Bronchial epithelial cell (primary cell): Measurements from ENCODE around the gene SGPL1. TPM values are rescaled to one million over a fixed set of nuclear protein-coding genes. Genes with fewer than 3 reads are reported as not detected.

Source experiments
- DNase-seq: peaks from one replicate; pipeline ENCODE4 v3.0.0-alpha.2; 2010; ENCODE audit warnings: low read depth
- FAIRE-seq: peaks from 2 replicates; lab custom pipeline; 2011; peaks lifted over from hg19 to GRCh38; lab: Jason Lieb, UNC
- H3K27me3 ChIP-seq: 2 replicates; pipeline ENCODE4 v1.5.1; 2011; ENCODE audit warnings: low read length; ENCODE audit not compliant: control insufficient read depth, insufficient read depth
- H3K36me3 ChIP-seq: 2 replicates; pipeline ENCODE4 v1.5.1; 2011; ENCODE audit warnings: low read length; ENCODE audit not compliant: control insufficient read depth, insufficient read depth
- H3K4me3 ChIP-seq: 2 replicates; pipeline ENCODE4 v1.5.1; 2011; ENCODE audit warnings: mild to moderate bottlenecking, low read depth, low read length, control low read depth
- total RNA-seq: library from RNA; depleted of rRNA; stranded (reverse); fragments of >200 nt; gene quantifications from 2 replicates; pipeline ENCODE4 v1.2.1, GENCODE V29; 2014
- TF ChIP-seq, protein P1 (sequence below): IDR thresholded peaks from 2 replicates; pipeline ENCODE4 v1.5.1; 2011; ENCODE audit warnings: mild to moderate bottlenecking, moderate library complexity, low read length, control low read depth, inconsistent platforms; ENCODE audit not compliant: insufficient read depth, severe bottlenecking

SGPL1 gene
- total RNA-seq, 1 donor from 2014 or later, result 82.9 TPM

DNA sequence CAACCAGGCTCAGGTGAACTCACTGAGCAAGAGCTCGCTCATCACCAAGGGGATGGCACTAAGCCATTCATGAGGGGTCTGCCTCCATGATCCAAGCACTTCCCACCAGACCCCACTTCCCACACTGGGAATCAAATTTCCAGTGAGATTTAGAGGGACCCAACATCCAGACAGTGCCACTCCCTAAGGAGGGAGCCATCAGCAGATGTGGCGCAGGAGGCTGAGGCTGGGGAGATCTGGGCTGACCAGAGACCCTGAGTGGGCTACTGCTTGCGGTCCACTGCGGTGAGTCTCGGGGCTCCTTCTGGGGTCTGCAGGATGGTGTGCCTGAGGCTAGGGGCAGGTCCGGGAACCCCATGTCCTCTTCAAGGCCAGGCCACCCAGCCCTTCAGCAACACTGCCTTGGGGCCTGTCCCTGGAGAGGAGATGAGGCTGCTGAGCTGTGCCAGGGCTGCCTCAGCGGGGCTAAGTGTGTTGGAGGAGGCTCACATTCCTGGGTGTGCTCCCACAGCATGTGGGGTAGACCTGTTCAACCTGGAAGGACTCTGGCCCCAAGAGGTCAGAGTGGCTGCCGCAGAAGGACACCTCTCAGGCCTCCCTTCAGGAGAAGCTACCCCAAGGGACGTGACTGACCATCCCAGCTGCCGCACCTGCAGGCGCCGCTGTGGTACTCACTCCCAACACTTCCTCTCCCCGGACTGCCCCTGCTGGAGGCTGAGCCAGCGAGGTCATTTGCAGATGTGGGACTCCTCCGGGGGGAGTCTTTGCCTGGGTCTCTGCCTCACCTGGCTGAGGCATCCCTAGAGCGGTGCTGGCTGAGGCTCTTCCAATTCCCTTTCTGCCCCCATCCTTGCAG, 95.0 kb downstream of the SGPL1 start:
- DNase-seq (no peak), FAIRE-seq (no peak)
- TF ChIP-seq, protein P1, sequence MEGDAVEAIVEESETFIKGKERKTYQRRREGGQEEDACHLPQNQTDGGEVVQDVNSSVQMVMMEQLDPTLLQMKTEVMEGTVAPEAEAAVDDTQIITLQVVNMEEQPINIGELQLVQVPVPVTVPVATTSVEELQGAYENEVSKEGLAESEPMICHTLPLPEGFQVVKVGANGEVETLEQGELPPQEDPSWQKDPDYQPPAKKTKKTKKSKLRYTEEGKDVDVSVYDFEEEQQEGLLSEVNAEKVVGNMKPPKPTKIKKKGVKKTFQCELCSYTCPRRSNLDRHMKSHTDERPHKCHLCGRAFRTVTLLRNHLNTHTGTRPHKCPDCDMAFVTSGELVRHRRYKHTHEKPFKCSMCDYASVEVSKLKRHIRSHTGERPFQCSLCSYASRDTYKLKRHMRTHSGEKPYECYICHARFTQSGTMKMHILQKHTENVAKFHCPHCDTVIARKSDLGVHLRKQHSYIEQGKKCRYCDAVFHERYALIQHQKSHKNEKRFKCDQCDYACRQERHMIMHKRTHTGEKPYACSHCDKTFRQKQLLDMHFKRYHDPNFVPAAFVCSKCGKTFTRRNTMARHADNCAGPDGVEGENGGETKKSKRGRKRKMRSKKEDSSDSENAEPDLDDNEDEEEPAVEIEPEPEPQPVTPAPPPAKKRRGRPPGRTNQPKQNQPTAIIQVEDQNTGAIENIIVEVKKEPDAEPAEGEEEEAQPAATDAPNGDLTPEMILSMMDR, result no peak
- Histone ChIP-seq H3K4me3 (no peak overlapping the region), H3K36me3 (no peaks in the 10 kb centered on the region), H3K27me3 (peaks cover 8% of the 10 kb centered on the region)

DNA sequence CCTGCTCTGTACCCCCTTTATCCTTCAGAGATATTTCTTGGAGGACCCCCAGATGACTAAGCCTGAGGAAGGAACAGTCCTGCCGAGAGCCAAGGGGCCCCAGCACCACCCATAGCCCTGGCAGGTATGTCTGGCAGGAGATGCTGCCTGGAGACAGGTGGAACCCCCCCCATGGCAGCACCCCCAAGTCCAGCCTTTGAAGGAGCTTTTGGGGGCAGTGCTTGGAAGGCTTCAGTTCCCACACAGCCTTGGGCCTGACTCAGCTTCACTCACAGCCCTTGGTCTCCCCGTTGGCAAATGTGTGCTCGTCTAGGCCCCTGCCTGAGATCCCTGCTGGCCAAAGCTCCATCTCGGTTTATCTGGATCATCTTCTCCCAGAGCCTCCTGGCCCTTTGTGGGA, 95.6 kb downstream of the SGPL1 start:
- TF ChIP-seq, protein P1, result no peak
- DNase-seq, result no peak
- Histone ChIP-seq H3K4me3 (no peak overlapping the region), H3K27me3 (peaks cover 8% of the 10 kb centered on the region), H3K36me3 (no peaks in the 10 kb centered on the region)
- no peak for FAIRE-seq

DNA sequence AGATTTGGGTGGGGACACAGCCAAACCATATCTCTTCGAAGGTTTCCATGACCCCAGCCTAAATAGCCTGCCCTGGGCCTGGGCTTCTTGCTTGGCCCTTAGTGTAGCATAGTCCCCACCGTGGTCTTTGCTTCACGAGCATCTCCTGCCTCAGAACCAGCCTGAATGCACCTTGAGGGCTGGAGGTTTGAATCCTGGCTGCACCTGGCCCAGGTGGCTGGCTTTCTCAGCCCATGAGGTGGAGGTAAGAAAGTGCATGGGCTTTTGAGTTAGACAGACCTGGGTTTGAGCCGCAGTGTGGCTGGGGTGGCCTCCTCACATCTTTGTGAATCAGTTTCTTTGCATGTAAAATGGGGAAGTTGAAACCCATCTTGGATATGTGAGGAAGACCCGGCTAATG, 96.8 kb downstream of the SGPL1 start:
- no peak for FAIRE-seq
- Histone ChIP-seq H3K27me3 (peaks cover 8% of the 10 kb centered on the region), H3K4me3 (no peak overlapping the region), H3K36me3 (no peaks in the 10 kb centered on the region)
- TF ChIP-seq, protein P1, result no peak
- no peak for DNase-seq

DNA sequence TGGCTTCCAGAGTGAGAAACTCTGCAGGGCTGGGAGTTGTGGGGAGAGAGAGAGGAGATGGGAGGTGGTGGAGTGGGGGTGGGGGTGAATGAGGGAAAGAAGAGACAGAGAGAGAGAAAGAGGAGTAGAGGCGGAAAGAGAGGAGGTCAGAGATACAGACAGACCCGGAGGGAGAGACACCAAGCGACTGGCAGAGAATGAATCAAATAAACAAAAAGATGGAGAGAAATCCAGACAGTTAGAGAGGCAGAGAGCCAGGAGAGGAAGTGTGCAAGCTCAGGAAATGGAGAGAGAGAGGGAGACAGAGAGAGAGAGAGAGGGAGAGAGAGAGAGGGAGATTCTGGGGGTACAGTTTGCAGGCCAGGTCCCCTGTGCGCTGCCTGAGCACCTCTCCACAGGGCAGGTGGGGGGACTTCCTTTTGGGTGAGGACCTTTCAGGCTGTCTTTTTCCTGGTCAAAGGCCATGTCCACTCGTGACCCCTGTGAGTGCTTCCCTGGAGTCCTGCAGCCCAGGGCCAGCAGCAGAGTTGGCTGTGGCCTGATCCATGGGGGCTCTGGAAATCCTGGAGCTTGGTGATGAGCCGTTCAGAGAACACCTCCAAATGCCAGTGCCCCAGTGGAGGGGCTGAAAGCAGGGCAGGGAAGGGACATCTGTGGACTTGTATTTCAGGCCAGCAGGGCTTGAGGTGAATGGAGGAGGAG, 97.6 kb downstream of the SGPL1 start:
- Histone ChIP-seq H3K27me3 (peaks cover 8% of the 10 kb centered on the region), H3K4me3 (no peak overlapping the region), H3K36me3 (no peaks in the 10 kb centered on the region)
- FAIRE-seq, result peak; percentile 23
- TF ChIP-seq, protein P1, result no peak
- no peak for DNase-seq

DNA sequence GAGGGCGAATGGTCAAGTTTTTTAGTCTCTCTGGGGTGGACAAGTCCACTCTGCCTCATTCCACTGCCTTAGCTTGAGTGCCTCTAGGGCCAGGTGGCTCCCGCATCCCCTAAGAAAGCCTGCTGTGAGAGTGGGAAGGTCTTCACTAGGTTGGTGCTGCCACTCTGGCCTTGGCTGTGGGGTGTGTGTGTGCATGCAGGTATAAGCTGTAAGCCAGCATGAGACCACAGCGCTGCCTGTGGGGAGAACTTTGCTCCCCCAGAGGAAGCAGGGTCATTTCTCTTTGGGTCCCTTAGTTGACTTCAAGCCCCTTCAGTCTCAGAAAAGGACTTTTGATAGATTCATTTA, 98.1 kb downstream of the SGPL1 start:
- TF ChIP-seq, protein P1, result no peak
- FAIRE-seq (no peak), DNase-seq (no peak)
- Histone ChIP-seq H3K36me3 (no peaks in the 10 kb centered on the region), H3K27me3 (peaks cover 8% of the 10 kb centered on the region), H3K4me3 (no peak overlapping the region)
